ENCODE data around the gene SLMAP. TPM values are rescaled to one million over a fixed set of nuclear protein-coding genes. Genes with fewer than 3 reads are reported as not detected.

Gene SLMAP
- polyA plus RNA-seq, 1 of the 3 experiments (the other 2 are of a cell fraction): 10.5 TPM

DNA sequence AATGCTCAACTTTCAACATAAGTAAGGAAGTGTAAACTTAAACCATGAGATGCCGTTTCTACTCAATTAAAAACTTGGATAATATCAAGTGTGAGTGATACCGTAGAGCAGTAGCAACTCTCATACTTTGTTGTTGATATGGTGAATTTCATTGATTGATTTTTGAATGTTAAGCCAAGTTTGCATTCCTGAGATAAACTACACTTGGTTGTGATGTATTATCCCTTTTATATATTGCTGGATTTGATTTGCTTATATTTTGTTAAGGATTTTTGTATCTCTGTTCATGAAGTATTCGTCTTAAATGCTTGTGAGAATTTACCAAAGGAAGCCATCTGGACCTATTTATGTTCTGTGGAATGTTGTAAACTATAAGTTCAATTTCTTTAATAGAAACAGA is 21.7 kb downstream of the SLMAP start:
- ChIA-PET POLR2A (no interaction called here), CTCF (no interaction called here)
- Histone ChIP-seq H3K4me2 (no peak overlapping the region), H3F3A (replicated peaks; ENCODE audit: insufficient read depth) (peaks cover 17% of the 10 kb centered on the region), H3K79me2 (ENCODE audit: insufficient read depth) (peaks cover 64% of the 10 kb centered on the region), H3K9me3 (no peaks in the 10 kb centered on the region), H3K9me2 (no peaks in the 10 kb centered on the region), H3K27me3 (ENCODE audit: insufficient read depth) (no peaks in the 10 kb centered on the region), H4K20me1 (ENCODE audit: insufficient read depth) (peaks cover 3% of the 10 kb centered on the region; the same call in 1 of the 2 replicates), H3K36me3 (replicated peaks in 1 of 2; ENCODE audit: control insufficient read depth in 1 of 2, insufficient read depth in 2 of 2, low read length in 1 of 2) (peaks cover 0 to 7% of the 10 kb centered on the region in 2 experiments), H3K9ac (no peak overlapping the region), H2AFZ (ENCODE audit: low read depth) (no peak overlapping the region), H3K4me3 (ENCODE audit: low read depth in 2 of 2, low read length in 1 of 2) (no peak overlapping the region), H3K4me1 (ENCODE audit: control insufficient read depth in 1 of 2, insufficient read depth in 2 of 2, low read depth in 1 of 2, low read length in 1 of 2) (no peaks in the 10 kb centered on the region; a peak in 1 of 4 replicates), H3K27ac (ENCODE audit: low read depth in 2 of 2, low read length in 1 of 2) (peak overlapping the region; percentile 36; a peak in 2 of 4 replicates)
- WGBS (ENCODE audit: low lambda C conversion rate): 67% methylated on average over 3 of the region's 3 CpGs
- TF ChIP-seq EZH2phosphoT487 (IDR thresholded peaks at IDR 0.05; ENCODE audit: borderline replicate concordance, low read depth) (no peak), FOXJ3 (CRISPR knock-in tag; IDR thresholded peaks at IDR 0.05) (no peak)
- no peak for DNase-seq

DNA sequence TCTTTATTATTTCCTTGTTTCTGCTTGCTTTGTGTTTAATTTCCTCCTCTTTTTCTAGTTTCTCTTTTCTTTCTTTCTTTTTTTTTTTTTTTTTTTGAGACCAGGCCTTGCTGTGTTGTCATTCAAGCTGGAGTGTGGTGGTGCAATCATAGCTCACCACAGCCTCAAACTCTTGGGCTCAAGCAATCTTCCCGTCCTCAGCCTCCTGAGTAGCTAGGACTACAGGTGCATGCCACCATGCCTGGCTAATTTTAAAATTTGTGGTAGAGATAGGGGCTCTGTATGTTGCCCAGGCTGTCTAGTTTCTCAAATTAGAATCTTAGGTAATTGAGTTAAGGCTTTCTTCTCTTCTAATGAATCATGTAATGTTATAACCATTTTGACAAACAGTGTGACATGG is 22.4 kb downstream of the SLMAP start:
- Histone ChIP-seq H3K4me3 (ENCODE audit: low read depth in 2 of 2, low read length in 1 of 2) (no peak overlapping the region), H3K27ac (ENCODE audit: low read depth in 2 of 2, low read length in 1 of 2) (peak overlapping the region in 1 of 2 experiments; percentile 36; a peak in 2 of 4 replicates), H3K79me2 (ENCODE audit: insufficient read depth) (peaks cover 59% of the 10 kb centered on the region), H2AFZ (ENCODE audit: low read depth) (no peak overlapping the region), H3K9ac (no peak overlapping the region), H3K4me1 (ENCODE audit: control insufficient read depth in 1 of 2, insufficient read depth in 2 of 2, low read depth in 1 of 2, low read length in 1 of 2) (no peaks in the 10 kb centered on the region; a peak in 1 of 4 replicates), H3K4me2 (no peak overlapping the region), H3F3A (replicated peaks; ENCODE audit: insufficient read depth) (peaks cover 17% of the 10 kb centered on the region), H3K9me2 (no peaks in the 10 kb centered on the region), H3K9me3 (no peaks in the 10 kb centered on the region), H4K20me1 (ENCODE audit: insufficient read depth) (peaks cover 3% of the 10 kb centered on the region; the same call in 1 of the 2 replicates), H3K36me3 (replicated peaks in 1 of 2; ENCODE audit: control insufficient read depth in 1 of 2, insufficient read depth in 2 of 2, low read length in 1 of 2) (peaks cover 0 to 7% of the 10 kb centered on the region in 2 experiments), H3K27me3 (ENCODE audit: insufficient read depth) (no peaks in the 10 kb centered on the region)
- POLR2A ChIA-PET: no interaction called here
- CTCF ChIA-PET: no interaction called here
- no peak for DNase-seq
- TF ChIP-seq FOXJ3 (CRISPR knock-in tag; IDR thresholded peaks at IDR 0.05): no peak
- TF ChIP-seq, protein P1, sequence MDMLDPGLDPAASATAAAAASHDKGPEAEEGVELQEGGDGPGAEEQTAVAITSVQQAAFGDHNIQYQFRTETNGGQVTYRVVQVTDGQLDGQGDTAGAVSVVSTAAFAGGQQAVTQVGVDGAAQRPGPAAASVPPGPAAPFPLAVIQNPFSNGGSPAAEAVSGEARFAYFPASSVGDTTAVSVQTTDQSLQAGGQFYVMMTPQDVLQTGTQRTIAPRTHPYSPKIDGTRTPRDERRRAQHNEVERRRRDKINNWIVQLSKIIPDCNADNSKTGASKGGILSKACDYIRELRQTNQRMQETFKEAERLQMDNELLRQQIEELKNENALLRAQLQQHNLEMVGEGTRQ (IDR thresholded peaks at IDR 0.05; ENCODE audit: borderline replicate concordance, low read depth, low read length): no peak
- no peak for TF ChIP-seq TEAD4 (IDR thresholded peaks at IDR 0.05; ENCODE audit: borderline replicate concordance, insufficient read depth)
- no peak for TF ChIP-seq GABPA (IDR thresholded peaks at IDR 0.05; ENCODE audit: low read depth)
- no peak for TF ChIP-seq SMC3 (IDR thresholded peaks at IDR 0.05; ENCODE audit: low read depth, low read length)
- TF ChIP-seq TAF1 (IDR thresholded peaks at IDR 0.05; ENCODE audit: borderline replicate concordance, low read depth, low read length): no peak
- TF ChIP-seq RCOR1 (IDR thresholded peaks at IDR 0.05; ENCODE audit: low read length): no peak
- TF ChIP-seq, protein P2, sequence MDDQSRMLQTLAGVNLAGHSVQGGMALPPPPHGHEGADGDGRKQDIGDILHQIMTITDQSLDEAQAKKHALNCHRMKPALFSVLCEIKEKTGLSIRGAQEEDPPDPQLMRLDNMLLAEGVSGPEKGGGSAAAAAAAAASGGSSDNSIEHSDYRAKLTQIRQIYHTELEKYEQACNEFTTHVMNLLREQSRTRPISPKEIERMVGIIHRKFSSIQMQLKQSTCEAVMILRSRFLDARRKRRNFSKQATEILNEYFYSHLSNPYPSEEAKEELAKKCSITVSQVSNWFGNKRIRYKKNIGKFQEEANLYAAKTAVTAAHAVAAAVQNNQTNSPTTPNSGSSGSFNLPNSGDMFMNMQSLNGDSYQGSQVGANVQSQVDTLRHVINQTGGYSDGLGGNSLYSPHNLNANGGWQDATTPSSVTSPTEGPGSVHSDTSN (IDR thresholded peaks at IDR 0.05): no peak
- TF ChIP-seq ELF1 (IDR thresholded peaks at IDR 0.05): no peak
- TF ChIP-seq EZH2phosphoT487 (IDR thresholded peaks at IDR 0.05; ENCODE audit: borderline replicate concordance, low read depth): no peak
- WGBS (ENCODE audit: low lambda C conversion rate): 100% methylated on average over 1 of the region's 1 CpG

Measured in SK-N-SH (cell line).